MG63 (cell line): Measurements from ENCODE around the gene TEDC1. TPM values are rescaled to one million over a fixed set of nuclear protein-coding genes. Genes with fewer than 3 reads are reported as not detected.

ENCODE experiments used
- DNase-seq: peaks from one replicate; pipeline ENCODE4 v3.0.0-alpha.2; 2020
- H3K27me3 ChIP-seq: fragments of 250-450 bp; sonication (Bioruptor Pico); 2 replicates; pipeline ENCODE4 v1.5.1; 2020; ENCODE audit warnings: mild to moderate bottlenecking, moderate library complexity
- H3K36me3 ChIP-seq: fragments of 250-450 bp; sonication (Bioruptor Pico); 2 replicates; pipeline ENCODE4 v1.5.1; 2020; ENCODE audit warnings: mild to moderate bottlenecking, moderate library complexity
- H3K4me3 ChIP-seq: fragments of 250-450 bp; sonication (Bioruptor Pico); 2 replicates; pipeline ENCODE4 v1.5.1; 2020; ENCODE audit warnings: mild to moderate bottlenecking, moderate library complexity
- H3K9me3 ChIP-seq: fragments of 250-450 bp; sonication (Bioruptor Pico); 2 replicates; pipeline ENCODE4 v1.5.1; 2020; ENCODE audit warnings: mild to moderate bottlenecking, moderate library complexity
- total RNA-seq: library from RNA; depleted of rRNA; stranded (reverse); fragments of >200 nt; shearing (Covaris generic); gene quantifications from 2 replicates; pipeline ENCODE4 v1.2.3, GENCODE V29; 2014; ENCODE audit warnings: low replicate concordance

The TEDC1 gene
- total RNA-seq, 1 experiment from 2014 or later: 58.1 TPM

- Histone ChIP-seq H3K9me3 (no peaks in the 10 kb centered on the region), H3K36me3 (no peaks in the 10 kb centered on the region; the same call in 1 of the 2 replicates), H3K27me3 (no peaks in the 10 kb centered on the region), H3K4me3 (no peak overlapping the region)
- DNase-seq: no peak
Measured at GRCh38 chr14:105496831-105497591, 6.0 kb downstream of the TEDC1 start.

DNA sequence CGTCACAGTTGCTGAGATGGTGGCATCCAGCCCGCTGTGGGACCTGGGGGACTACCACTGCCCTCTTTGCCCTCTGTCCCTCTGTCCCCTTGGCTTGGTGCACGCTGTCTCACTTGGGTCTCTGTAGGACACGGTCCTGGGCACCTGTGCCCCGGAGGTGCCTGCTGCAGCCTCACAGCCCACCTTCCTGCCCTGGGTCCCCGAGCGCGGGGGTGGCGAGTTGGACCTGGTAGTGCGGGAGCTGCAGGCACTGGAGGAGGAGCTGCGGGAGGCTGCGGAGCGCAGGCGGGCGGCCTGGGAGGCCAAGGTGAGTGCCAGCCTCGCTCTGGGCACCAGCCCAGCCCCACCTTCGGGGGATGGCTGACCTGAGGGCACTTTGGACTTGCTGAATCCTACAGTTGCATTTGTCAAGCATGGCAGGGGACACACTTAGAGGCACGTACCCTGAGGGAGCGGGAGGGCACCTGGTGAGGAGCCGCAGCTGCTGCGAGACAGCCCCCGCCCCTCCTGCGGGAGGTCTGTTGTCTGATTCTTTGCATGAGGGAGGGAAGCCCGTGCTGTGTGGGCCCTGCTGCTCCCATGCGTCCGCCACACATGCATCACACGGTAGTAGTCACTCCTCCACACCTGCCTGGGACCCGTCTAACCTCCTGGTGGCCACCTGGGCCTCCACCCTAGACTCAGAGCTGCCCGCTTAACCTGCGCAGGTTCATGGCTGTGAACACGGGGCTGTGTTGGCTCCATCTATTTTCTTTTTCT, 6.8 kb downstream of the TEDC1 start:
- H3K27me3 ChIP-seq: no peaks in the 10 kb centered on the region
- H3K36me3 ChIP-seq: no peaks in the 10 kb centered on the region
- H3K4me3 ChIP-seq: no peak overlapping the region
- no peak for DNase-seq
- no peaks in the 10 kb centered on the region for H3K9me3 ChIP-seq

DNA sequence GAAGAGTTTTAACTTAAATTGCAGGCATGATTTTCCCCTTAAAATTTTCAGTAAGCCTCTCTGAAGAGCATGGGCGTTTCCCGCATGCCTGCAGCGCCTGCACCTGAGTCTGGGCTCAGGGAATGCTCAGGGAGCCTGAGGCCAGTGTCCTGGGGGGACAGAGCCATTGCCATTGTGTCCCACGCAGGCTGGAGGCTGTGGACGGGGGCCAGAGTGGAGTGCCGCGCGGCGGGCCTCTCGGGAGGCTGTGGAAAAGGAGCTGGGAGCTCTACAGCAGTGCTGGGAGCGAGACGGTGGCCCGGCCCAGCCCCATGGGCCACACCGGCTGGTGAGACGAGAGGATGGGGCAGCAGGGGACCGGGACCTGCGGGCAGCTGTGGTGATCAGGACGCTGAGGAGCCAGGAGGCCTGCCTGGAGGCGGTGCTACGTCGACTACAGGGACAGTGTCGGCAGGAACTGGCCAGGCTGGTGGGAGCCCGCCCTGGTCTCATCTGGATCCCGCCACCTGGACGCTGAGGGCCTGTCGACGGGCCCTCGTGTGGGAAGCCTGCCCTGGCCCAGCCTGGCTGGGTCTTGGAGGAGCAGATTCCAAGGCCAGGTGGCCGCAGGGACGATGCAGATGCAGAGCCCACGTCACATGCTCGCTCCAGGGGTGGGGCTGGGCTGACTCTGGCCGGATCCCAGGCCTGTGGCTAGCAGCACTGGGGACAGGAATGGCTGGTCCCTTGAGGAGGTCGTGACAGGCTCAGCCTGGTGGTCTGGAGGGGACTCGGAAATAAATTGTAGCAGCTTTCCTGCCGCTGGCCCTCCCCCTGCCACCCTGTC, 7.6 kb downstream of the TEDC1 start:
- H3K36me3 ChIP-seq: no peaks in the 10 kb centered on the region
- no peak for DNase-seq

GRCh38 chr14:105499256-105500035, 8.4 kb downstream of the TEDC1 start:
- no peaks in the 10 kb centered on the region for H3K27me3 ChIP-seq
- no peaks in the 10 kb centered on the region for H3K36me3 ChIP-seq
- no peak for DNase-seq
- H3K9me3 ChIP-seq: no peaks in the 10 kb centered on the region
- H3K4me3 ChIP-seq: no peak overlapping the region

More for the DNA sequence above, 7.6 kb downstream of the TEDC1 start:
- no peaks in the 10 kb centered on the region for H3K9me3 ChIP-seq
- no peaks in the 10 kb centered on the region for H3K27me3 ChIP-seq
- H3K4me3 ChIP-seq: no peak overlapping the region

DNA sequence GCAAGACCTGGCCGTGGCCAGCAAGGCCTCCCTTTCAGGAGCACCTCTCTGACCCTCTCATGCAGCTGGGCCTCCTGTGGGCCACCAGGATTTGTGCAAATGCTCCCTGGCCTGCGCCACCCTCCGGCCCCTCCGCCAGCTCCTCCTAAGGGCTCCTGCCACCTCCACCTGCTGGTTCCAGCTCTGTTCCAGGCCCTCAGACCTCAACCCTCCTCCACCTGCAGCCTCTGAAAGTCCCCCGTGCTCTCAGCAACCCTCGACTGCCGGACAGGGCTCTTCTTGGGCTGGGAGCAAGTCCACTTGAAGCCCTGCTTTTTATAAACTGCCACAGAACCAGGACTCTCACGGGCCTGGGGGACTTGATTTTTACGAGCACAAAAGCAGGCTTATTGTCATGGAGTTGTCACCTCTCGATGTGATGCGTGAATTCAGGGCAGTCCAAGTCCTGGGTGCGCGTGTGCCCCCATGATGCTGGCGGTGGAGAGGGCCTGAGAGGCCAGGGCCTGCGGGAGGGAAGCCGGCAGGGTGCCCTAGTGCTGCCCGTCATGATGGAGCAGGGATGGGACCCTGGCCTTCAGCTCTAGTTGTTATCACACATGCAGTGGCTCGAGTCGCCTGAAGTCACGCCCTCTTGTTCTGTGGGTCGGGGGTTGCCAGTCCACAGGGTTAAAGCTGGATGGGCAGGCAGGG, 9.1 kb downstream of the TEDC1 start:
- H3K36me3 ChIP-seq: no peaks in the 10 kb centered on the region
- no peak overlapping the region for H3K4me3 ChIP-seq
- no peaks in the 10 kb centered on the region for H3K27me3 ChIP-seq
- no peaks in the 10 kb centered on the region for H3K9me3 ChIP-seq
- DNase-seq: no peak

- Histone ChIP-seq H3K9me3 (no peaks in the 10 kb centered on the region), H3K4me3 (no peak overlapping the region), H3K27me3 (no peaks in the 10 kb centered on the region), H3K36me3 (no peaks in the 10 kb centered on the region)
- DNase-seq: no peak
Measured at GRCh38 chr14:105500726-105501101, 9.7 kb downstream of the TEDC1 start.

GRCh38 chr14:105501504-105502291, 10.7 kb downstream of the TEDC1 start:
- H3K4me3 ChIP-seq: no peak overlapping the region
- H3K36me3 ChIP-seq: no peaks in the 10 kb centered on the region
- no peaks in the 10 kb centered on the region for H3K27me3 ChIP-seq
- DNase-seq: no peak
- H3K9me3 ChIP-seq: no peaks in the 10 kb centered on the region

DNA sequence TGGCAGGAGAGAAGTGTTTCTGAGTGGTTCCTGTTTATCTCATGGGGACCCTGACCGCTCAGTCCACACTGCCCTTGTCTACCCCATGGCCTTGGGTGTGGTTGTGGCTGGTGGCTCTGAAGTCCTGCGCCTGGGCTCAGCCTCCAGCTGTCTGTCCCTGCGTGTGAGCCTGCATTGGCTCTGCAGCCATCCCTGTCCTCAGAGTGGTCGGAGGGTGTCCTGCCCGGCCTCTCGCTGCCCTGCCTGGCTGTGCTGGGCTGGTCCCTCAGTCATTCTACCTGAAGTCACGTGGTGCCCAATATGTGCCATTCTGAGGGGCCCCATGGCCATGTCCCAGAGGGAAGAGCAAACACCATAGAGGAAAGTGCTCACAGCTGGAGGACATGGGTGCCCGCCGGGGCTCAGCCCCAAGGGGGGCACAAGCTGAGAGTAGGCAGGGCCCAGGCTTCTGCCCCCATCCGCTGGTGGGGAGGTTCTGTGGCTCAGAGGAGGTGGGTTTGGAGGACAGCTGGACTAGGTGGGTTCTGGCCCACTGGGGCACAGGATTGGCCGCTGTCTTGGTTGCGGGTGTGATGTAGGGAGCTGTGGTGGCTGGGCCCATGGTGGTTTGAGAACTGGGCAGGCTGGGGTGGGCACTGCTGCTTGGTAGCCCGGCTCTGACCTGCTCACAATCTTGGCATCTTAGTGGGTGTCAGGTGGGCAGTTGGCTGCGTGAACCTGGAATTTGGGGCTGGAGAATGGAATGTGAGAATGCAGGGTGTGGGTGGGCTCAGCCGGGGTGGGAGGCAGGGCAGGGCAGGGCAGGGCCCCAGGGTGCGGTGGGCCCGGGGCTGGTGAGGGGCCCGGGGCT, 11.6 kb downstream of the TEDC1 start:
- no peak for DNase-seq
- Histone ChIP-seq H3K27me3 (no peaks in the 10 kb centered on the region), H3K36me3 (no peaks in the 10 kb centered on the region), H3K4me3 (no peak overlapping the region), H3K9me3 (no peaks in the 10 kb centered on the region)

- no peak for DNase-seq
- no peak overlapping the region for H3K4me3 ChIP-seq
- no peaks in the 10 kb centered on the region for H3K9me3 ChIP-seq
- no peaks in the 10 kb centered on the region for H3K36me3 ChIP-seq
- no peaks in the 10 kb centered on the region for H3K27me3 ChIP-seq
Measured at GRCh38 chr14:105503296-105503640, 12.2 kb downstream of the TEDC1 start.

GRCh38 chr14:105503935-105504692, 13.1 kb downstream of the TEDC1 start:
- no peaks in the 10 kb centered on the region for H3K27me3 ChIP-seq
- DNase-seq: no peak
- H3K4me3 ChIP-seq: no peak overlapping the region
- H3K9me3 ChIP-seq: no peaks in the 10 kb centered on the region
- H3K36me3 ChIP-seq: no peaks in the 10 kb centered on the region

DNA sequence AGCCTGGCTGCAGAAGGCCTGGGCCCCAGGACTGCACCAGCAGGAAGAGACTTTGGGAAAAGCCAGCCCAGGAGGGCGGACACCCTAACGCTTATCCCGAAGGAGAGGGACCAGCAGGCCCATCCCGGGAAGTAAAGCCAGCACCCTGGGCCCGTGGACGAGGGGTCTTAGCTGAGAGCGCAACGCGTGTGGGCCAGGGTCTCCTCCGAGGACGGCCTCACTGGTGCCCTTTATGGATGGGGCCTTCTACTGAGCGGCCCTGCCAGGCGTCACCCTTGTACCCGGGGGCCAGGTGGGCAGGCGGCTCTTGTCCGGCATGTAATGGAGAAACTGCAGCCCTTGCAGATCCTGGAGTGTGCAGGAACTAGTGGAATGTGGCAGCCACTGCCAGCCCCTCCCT, 14.1 kb downstream of the TEDC1 start:
- DNase-seq: no peak
- no peaks in the 10 kb centered on the region for H3K9me3 ChIP-seq

GRCh38 chr14:105507247-105507646, 16.2 kb downstream of the TEDC1 start:
- Histone ChIP-seq H3K27me3 (peaks cover 4% of the 10 kb centered on the region; the same call in 1 of the 2 replicates), H3K9me3 (no peaks in the 10 kb centered on the region), H3K36me3 (no peaks in the 10 kb centered on the region), H3K4me3 (no peak overlapping the region)
- DNase-seq: no peak

More for the DNA sequence above, 14.1 kb downstream of the TEDC1 start:
- Histone ChIP-seq H3K36me3 (no peaks in the 10 kb centered on the region), H3K4me3 (no peak overlapping the region), H3K27me3 (no peaks in the 10 kb centered on the region)

DNA sequence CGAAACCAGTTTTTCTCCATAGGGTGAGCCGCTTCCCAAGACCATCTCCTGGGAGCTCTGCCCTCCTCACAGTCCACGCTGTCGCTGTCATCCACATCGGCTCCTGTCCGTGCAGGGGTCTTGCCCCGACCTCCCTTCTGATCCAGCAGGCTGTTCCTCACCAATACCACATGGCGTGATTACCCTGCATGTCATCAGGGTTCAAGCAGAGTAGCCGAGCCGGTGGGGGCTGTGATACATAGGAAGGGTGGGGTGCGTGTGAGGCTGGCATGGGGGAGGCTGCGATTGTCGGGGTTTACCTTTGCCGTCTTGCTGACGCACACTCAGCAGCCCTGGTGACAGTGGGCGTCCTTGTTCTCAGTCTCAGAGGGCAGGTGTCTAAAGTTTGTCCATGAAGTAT, 17.0 kb downstream of the TEDC1 start:
- DNase-seq: no peak
- Histone ChIP-seq H3K4me3 (no peak overlapping the region), H3K9me3 (no peaks in the 10 kb centered on the region), H3K27me3 (peaks cover 4% of the 10 kb centered on the region; the same call in 1 of the 2 replicates), H3K36me3 (no peaks in the 10 kb centered on the region)

DNA sequence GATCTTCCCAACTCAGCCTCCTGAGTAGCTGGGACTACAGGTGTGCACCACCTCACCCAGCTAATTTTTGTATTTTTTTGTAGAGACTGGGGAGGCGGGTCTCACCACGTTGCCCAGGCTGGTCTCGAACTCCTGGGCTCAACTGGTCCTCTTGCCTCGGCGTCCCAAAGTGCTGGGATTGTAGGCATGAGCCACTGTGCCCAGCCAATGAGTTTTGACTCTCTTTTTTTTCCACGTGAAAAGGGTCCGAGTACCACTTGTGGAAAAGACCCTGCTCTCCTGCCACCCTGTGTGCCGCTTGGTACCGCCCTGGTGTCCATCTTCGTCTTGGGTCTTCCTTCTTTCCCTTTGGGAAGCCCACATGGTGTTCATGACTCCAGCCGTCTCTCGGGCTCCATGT, 17.6 kb downstream of the TEDC1 start:
- Histone ChIP-seq H3K36me3 (no peaks in the 10 kb centered on the region), H3K27me3 (peaks cover 4% of the 10 kb centered on the region; the same call in 1 of the 2 replicates), H3K9me3 (no peaks in the 10 kb centered on the region), H3K4me3 (no peak overlapping the region)
- no peak for DNase-seq
